Progenitor cell of endocrine pancreas (in vitro differentiated cells): ENCODE results near the gene TSPAN15. TPM values are rescaled to one million over a fixed set of nuclear protein-coding genes. Genes with fewer than 3 reads are reported as not detected.

Source experiments
- DNase-seq: peaks from one replicate; pipeline ENCODE4 v3.0.0; 2021; ENCODE audit warnings: low spot score; ENCODE audit not compliant: unreplicated experiment
- H3K27ac Mint-ChIP-seq: 2 replicates; pipeline ENCODE4 v1.8.0; 2021; ENCODE audit warnings: mild to moderate bottlenecking, moderate library complexity, mixed read lengths
- H3K27me3 Mint-ChIP-seq: 2 replicates; pipeline ENCODE4 v1.8.0; 2021; ENCODE audit warnings: mixed read lengths
- H3K36me3 Mint-ChIP-seq: 2 replicates; pipeline ENCODE4 v1.8.0; 2022; ENCODE audit warnings: mixed read lengths; ENCODE audit not compliant: insufficient read depth
- H3K4me1 Mint-ChIP-seq: 2 replicates; pipeline ENCODE4 v1.8.0; 2021; ENCODE audit warnings: low read depth, mixed read lengths
- H3K4me3 Mint-ChIP-seq: 2 replicates; pipeline ENCODE4 v1.8.0; 2021; ENCODE audit warnings: low read depth, mild to moderate bottlenecking, moderate library complexity, mixed read lengths
- H3K9me3 Mint-ChIP-seq: 2 replicates; pipeline ENCODE4 v1.8.0; 2021; ENCODE audit warnings: low read depth, mixed read lengths
- CTCF ChIP-seq: fragments of 200-600 bp; sonication (generic); IDR thresholded peaks from one replicate; pipeline ENCODE4 v1.5.0; 2021; ENCODE audit warnings: antibody characterized with exemption, mild to moderate bottlenecking; ENCODE audit not compliant: unreplicated experiment
- total RNA-seq: library from RNA; stranded (reverse); gene quantifications from 2 replicates; pipeline ENCODE4 v1.2.1, GENCODE V29; 2021

The TSPAN15 gene
- total RNA-seq, 1 donor from 2014 or later, result 14.7 TPM

GRCh38 chr10:69467928-69468750, 16.9 kb downstream of the TSPAN15 start:
- Mint-ChIP-seq H3K4me1 (peaks cover 4% of the 10 kb centered on the region), H3K27me3 (no peaks in the 10 kb centered on the region), H3K9me3 (no peaks in the 10 kb centered on the region), H3K27ac (peak overlapping the region; percentile 9), H3K4me3 (no peak overlapping the region), H3K36me3 (no peaks in the 10 kb centered on the region)
- TF ChIP-seq CTCF, result no peak
- DNase-seq, result no peak

GRCh38 chr10:69468751-69469089, 17.5 kb downstream of the TSPAN15 start:
- Mint-ChIP-seq H3K36me3 (no peaks in the 10 kb centered on the region), H3K27me3 (no peaks in the 10 kb centered on the region), H3K27ac (peak overlapping the region; percentile 9), H3K9me3 (no peaks in the 10 kb centered on the region), H3K4me3 (no peak overlapping the region), H3K4me1 (peaks cover 6% of the 10 kb centered on the region)
- DNase-seq, result no peak
- no peak for TF ChIP-seq CTCF

- Mint-ChIP-seq H3K27me3 (no peaks in the 10 kb centered on the region), H3K27ac (no peak overlapping the region), H3K9me3 (no peaks in the 10 kb centered on the region), H3K4me1 (peaks cover 6% of the 10 kb centered on the region), H3K4me3 (no peak overlapping the region), H3K36me3 (no peaks in the 10 kb centered on the region)
- no peak for DNase-seq
- no peak for TF ChIP-seq CTCF
Observed at GRCh38 chr10:69469976-69470375, 18.7 kb downstream of the TSPAN15 start.

GRCh38 chr10:69470463-69471384, 19.5 kb downstream of the TSPAN15 start:
- peaks cover 6% of the 10 kb centered on the region for H3K4me1 Mint-ChIP-seq
- H3K27ac Mint-ChIP-seq, result no peak overlapping the region
- no peak for TF ChIP-seq CTCF
- no peaks in the 10 kb centered on the region for H3K27me3 Mint-ChIP-seq
- DNase-seq, result no peak
- H3K9me3 Mint-ChIP-seq, result no peaks in the 10 kb centered on the region
- H3K4me3 Mint-ChIP-seq, result no peak overlapping the region
- no peaks in the 10 kb centered on the region for H3K36me3 Mint-ChIP-seq

GRCh38 chr10:69472142-69472541, 20.9 kb downstream of the TSPAN15 start:
- Mint-ChIP-seq H3K27ac (no peak overlapping the region), H3K9me3 (no peaks in the 10 kb centered on the region), H3K36me3 (no peaks in the 10 kb centered on the region), H3K27me3 (no peaks in the 10 kb centered on the region), H3K4me1 (peaks cover 6% of the 10 kb centered on the region), H3K4me3 (no peak overlapping the region)
- TF ChIP-seq CTCF, result no peak
- DNase-seq, result no peak
